ENCODE data around the gene RAMP1. TPM values are rescaled to one million over a fixed set of nuclear protein-coding genes. Genes with fewer than 3 reads are reported as not detected.

The RAMP1 gene
- total and polyA plus RNA-seq, 8 donors = 53.3 to 87.6 (median 61.7) TPM

DNA sequence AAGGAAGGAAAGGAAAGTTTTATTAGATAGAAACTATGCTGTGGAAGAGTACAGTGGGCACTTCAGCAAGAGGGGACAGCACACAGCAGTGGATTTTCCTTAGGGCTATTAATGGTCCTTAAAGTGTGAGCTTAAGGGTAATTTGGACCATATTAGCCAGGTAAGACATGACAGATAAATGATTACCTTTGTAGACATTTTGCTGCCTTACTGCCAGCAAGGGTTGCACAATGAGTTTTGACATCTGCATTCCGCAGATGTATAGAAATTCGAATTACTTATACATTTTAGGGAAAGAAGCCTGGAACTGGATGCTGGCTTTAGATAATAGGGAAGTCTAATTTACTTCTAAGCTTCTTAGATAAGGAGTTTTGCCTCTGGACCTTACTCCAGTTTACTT is 93.4 kb downstream of the RAMP1 start:
- H3K27me3 ChIP-seq = no peaks in the 10 kb centered on the region
- H3K9me3 ChIP-seq = no peaks in the 10 kb centered on the region
- no peak overlapping the region for H3K27ac ChIP-seq
- 66 to 82% methylated on average over 2 of the region's 2 CpGs for WGBS, 2 donors
- peaks cover 0 to 5% (median 0%) of the 10 kb centered on the region in 3 donors for H3K4me1 ChIP-seq
- intact Hi-C loops (cut with DNase I) = no loop called here
- DNase-seq (no peak), ATAC-seq (no peak), FAIRE-seq (no peak)
- no peak overlapping the region for H3K4me3 ChIP-seq
- no peaks in the 10 kb centered on the region for H3K36me3 ChIP-seq
- TF ChIP-seq, protein P1, sequence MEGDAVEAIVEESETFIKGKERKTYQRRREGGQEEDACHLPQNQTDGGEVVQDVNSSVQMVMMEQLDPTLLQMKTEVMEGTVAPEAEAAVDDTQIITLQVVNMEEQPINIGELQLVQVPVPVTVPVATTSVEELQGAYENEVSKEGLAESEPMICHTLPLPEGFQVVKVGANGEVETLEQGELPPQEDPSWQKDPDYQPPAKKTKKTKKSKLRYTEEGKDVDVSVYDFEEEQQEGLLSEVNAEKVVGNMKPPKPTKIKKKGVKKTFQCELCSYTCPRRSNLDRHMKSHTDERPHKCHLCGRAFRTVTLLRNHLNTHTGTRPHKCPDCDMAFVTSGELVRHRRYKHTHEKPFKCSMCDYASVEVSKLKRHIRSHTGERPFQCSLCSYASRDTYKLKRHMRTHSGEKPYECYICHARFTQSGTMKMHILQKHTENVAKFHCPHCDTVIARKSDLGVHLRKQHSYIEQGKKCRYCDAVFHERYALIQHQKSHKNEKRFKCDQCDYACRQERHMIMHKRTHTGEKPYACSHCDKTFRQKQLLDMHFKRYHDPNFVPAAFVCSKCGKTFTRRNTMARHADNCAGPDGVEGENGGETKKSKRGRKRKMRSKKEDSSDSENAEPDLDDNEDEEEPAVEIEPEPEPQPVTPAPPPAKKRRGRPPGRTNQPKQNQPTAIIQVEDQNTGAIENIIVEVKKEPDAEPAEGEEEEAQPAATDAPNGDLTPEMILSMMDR (IDR thresholded peaks at IDR 0.05) = no peak

GRCh38 chr2:237955640-237956401 is 96.4 kb downstream of the RAMP1 start:
- DNase-seq (peak in 1 of 6 donors; percentile 59), ATAC-seq (peak in 3 of 4 donors; percentile 19 to 70 (median 23)), FAIRE-seq (no peak)
- no peak overlapping the region for H3K27ac ChIP-seq
- H3K27me3 ChIP-seq = no peaks in the 10 kb centered on the region
- H3K9me3 ChIP-seq = no peaks in the 10 kb centered on the region
- H3K4me3 ChIP-seq = peak overlapping the region in 2 of 4 donors; percentile 8 to 28
- intact Hi-C loops (cut with DNase I) = no loop called here
- peaks cover under 1 to 5% (median 1%) of the 10 kb centered on the region in 3 donors for H3K4me1 ChIP-seq
- WGBS, 2 donors = 17 to 18% methylated on average over 54 to 64 of the region's 64 CpGs
- no peaks in the 10 kb centered on the region for H3K36me3 ChIP-seq
- TF ChIP-seq, protein P1 (IDR thresholded peaks at IDR 0.05) = no peak

GRCh38 chr2:237956402-237956736 is 96.9 kb downstream of the RAMP1 start:
- no peak overlapping the region for H3K27ac ChIP-seq
- H3K27me3 ChIP-seq = no peaks in the 10 kb centered on the region
- WGBS, 2 donors = 46 to 68% methylated on average over 9 to 23 of the region's 23 CpGs
- no peaks in the 10 kb centered on the region for H3K36me3 ChIP-seq
- intact Hi-C loops (cut with DNase I) = no loop called here
- DNase-seq = no peak
- FAIRE-seq = no peak
- H3K9me3 ChIP-seq = no peaks in the 10 kb centered on the region
- TF ChIP-seq, protein P1 (IDR thresholded peaks at IDR 0.05) = no peak
- peak in 1 of 4 donors; percentile 38 for ATAC-seq
- peak overlapping the region in 2 of 4 donors; percentile 8 to 28 for H3K4me3 ChIP-seq
- peaks cover 6 to 10% (median 7%) of the 10 kb centered on the region in 3 donors for H3K4me1 ChIP-seq

DNA sequence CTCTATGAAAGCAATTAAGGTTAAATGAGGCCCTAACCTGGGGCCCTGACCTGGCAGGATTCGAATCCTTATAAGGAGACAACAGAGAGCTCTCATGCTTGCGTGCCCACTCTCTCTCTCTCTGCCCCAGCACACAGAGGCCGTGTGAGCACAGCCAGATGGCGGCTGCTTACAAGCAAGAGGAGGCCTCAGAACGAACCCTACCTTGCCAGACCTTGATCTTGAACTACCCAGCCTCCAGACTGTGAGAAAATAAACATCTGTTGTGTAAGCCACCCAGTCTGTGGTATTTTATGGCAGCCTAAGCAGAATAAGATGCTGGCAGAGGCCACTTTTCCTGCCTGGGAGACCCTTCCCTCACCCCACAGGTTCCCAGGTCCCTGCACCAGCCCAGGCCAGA is 102.2 kb downstream of the RAMP1 start:
- peak overlapping the region; percentile 65 to 86 (median 81) for H3K27ac ChIP-seq
- no peaks in the 10 kb centered on the region for H3K9me3 ChIP-seq
- DNase-seq = peak; percentile 74 to 94 (median 90)
- H3K36me3 ChIP-seq = no peaks in the 10 kb centered on the region
- intact Hi-C loops (cut with DNase I) = no loop called here
- peaks cover 6 to 11% (median 8%) of the 10 kb centered on the region in 3 donors for H3K4me1 ChIP-seq
- H3K4me3 ChIP-seq = no peak overlapping the region
- ATAC-seq = peak; percentile 81 to 87 (median 84)
- no peaks in the 10 kb centered on the region for H3K27me3 ChIP-seq
- no peak for FAIRE-seq
- TF ChIP-seq, protein P1 (IDR thresholded peaks at IDR 0.05) = no peak
- WGBS, 2 donors = 36 to 42% methylated on average over 5 of the region's 5 CpGs

Other genes starting within 250 kb of the RAMP1 start
- gene LRRFIP1, start 232.0 kb upstream of the RAMP1 start, total RNA-seq = 10 to 100 TPM; 18.4 to 55.0 (median 33.4) TPM
- 10 to 100 TPM; 22.3 to 33.7 TPM for gene LRRFIP1, start 232.0 kb upstream of the RAMP1 start, polyA plus RNA-seq
- gene RBM44, start 60.8 kb upstream of the RAMP1 start, total RNA-seq = under 1 TPM; 0.09 to 0.46 (median 0.32) TPM
- gene RBM44, start 60.8 kb upstream of the RAMP1 start, polyA plus RNA-seq = under 1 TPM; 0.23 to 0.47 TPM
- gene UBE2F, start 107.4 kb downstream of the RAMP1 start, total RNA-seq = 10 to 100 TPM; 39.3 to 51.7 (median 43.0) TPM
- gene UBE2F, start 107.4 kb downstream of the RAMP1 start, polyA plus RNA-seq = 10 to 100 TPM; 32.4 to 32.5 TPM
- gene SCLY, start 201.4 kb downstream of the RAMP1 start, total RNA-seq = 10 to 100 TPM; 16.7 to 33.5 (median 29.0) TPM
- gene SCLY, start 201.4 kb downstream of the RAMP1 start, polyA plus RNA-seq = 10 to 100 TPM; 13.8 to 17.1 TPM
- under 1 TPM in 5 of 6 donors, not detected in 1; 0.05 to 0.72 (median 0.12) TPM for gene ESPNL, start 240.7 kb downstream of the RAMP1 start, total RNA-seq
- gene ESPNL, start 240.7 kb downstream of the RAMP1 start, polyA plus RNA-seq = under 1 TPM; 0.38 to 0.42 TPM

All from pancreas (tissue), 10 donors.